Anterior cingulate cortex (tissue), 58 donors: ENCODE results near the gene PAXX.

Experiments used
- DNase-seq, 58 donors: peaks; one replicate each; lab custom pipeline; 2025; lab: John Stamatoyannopoulos, UW

Gene PAXX

DNA sequence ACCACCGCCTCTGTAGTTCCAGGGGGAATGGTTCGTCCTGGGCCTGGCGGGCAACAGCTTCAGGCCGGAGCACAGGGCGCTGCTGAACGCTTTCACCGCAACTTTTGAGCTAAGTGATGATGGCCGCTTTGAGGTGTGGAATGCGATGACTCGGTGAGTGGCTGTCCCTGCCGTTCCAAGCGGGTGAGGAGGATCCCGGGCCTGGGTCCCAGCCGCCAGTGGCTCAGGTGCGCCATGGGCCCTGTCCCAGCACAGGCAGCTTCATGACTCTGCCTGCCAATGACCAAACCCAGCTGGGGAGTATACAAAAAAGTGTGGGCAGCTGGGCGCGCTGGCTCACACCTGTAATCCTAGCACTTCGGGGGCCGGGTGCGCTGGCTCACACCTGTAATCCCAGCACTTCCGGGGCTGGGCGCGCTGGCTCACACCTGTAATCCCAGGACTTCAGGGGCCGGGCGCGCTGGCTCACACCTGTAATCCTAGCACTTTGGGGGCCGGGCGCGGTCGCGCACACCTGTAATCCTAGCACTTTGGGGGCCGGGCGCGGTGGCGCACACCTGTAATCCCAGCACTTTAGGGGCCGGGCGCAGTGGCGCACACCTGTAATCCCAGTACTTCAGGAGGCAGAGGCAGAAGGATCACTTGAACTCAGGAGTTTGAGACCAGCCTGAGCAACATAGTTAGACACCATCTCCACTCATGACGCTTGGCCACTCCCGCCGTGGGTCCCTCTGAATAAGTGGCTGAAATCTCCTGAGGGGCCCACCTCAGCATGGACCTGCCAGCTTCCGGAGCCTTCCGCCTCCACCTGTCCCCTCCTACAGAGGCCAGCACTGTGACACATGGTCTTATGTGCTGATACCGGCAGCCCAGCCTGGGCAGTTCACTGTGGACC, 39.1 kb upstream of the PAXX start:
- DNase-seq = no peak

DNA sequence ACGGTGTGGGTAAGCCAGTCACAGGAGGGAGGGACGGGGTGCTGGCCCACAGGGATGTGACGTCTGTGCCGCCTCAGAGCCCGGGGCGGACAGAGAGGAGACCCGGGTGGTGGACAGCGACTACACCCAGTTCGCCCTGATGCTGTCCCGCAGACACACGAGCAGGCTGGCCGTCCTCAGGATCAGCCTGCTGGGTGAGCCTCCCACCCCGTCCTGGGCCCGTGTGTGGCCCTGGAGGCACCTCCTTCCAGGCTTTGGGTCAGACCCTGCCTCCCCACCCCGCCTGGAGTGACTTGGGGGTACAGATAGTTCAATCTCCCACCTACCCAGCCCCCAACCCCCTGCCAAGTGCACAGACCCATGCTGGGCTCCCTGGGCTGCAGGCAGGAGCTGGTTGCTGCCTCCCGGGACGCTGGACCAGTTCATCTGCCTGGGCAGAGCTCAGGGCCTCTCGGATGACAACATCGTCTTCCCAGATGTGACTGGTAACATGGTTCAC, 38.4 kb upstream of the PAXX start:
- no peak for DNase-seq

DNA sequence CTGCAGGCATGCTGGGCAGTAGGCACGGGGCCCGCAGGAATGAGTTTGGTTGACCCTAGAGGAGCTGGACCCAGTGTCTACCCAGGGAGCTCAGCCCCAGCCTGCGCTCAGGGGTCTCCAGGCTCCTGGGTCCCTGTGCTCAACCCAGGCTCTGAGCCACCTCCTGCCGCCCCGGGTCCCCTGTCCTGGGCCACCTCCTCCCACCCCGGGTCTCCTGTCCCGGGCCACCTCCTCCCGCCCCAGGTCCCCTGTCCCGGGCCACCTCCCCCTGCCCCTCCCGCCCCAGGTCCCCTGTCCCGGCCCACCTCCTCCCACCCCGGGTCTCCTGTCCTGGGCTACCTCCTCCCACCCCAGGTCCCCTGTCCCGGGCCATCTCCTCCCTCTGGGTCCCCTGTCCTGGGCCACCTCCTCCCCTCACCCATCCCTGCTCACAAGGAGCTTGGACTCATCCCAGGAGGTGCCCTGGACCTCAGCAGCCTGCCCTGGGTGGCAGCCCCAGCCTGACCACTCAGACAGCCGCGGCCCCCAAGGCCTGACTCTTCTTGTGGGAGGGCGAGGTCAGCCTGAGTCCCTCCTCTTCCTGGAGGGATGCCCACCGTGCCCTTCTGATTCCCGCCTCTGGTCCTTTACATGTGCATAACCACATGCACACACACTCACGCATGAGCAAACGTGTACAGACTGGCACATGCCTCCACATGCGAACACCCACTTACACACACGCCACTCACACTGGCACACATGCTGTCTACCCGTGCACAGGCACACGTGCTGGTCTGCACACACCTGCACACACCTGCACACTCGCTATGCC, 37.7 kb upstream of the PAXX start:
- no peak for DNase-seq

DNA sequence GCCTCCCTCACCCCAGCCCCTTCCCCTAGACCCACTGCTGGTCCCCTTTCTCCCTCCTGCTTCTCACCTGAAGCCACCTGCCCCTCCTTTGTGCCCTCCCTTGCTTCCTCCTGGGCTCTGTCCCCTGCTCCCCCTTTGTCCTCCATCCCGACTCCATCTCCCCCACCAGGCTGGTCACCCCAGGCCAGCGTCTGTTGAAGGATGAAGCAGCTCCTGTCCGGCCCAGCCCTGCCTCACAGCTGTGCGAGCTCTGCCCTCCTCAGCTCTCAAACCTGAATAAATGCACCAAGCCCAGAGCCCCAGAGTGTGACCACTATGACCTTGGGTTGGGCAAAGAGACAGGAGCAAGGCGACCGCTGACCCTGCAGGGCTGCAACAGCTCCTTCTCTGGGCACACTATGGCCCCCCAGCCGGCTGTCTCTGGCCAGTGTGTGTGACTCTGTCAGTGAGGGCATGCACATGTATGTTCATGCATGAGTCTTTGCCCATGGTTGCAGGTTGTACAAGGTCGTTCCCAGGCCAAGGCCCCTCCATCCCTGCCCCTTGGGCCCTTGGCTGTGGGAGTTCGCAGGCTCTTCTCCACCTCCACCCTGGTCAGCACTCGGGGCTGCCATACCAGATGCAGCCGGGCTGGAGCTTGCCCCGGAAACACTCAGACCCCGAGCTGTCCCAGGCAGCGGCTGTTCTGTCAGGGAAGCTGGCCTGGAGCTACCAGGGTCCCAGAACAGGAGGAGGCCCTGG, 36.9 kb upstream of the PAXX start:
- no peak for DNase-seq

DNA sequence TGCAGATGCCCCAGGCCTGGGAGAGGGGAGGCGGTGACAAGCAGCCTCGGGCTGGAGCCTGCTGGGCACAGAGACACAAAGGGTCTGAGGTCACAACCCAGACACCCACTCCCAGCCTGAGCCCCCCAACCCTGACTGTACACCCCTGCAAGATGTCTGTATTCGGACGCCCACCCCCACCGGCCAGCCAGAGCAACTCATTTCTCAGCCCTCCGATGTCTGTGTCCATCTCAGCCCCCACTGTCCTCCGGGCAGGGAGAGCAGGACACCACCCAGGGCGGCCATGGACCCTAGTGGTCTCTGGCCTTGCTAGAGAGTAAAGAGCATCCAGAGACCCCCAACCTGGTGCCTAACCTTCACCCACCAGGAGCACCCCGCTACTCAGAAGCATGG, 36.3 kb upstream of the PAXX start:
- no peak for DNase-seq

DNA sequence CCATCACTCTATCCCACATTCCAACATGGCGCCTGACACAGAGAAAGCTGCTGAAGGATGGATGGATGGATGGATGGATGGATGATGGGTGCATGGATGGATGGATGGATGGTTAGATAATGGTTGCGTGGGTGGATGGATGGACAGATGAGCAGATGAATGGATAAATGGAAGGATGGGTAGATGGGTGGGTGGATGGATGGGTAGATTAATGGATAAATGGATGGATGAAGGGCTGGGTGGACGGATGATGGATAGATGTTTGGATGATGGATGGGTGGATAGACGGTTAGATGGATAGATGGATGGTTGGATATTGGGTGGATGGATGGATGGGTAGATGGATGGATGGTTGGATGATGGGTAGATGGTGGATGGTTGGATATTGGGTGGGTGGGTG, 35.6 kb upstream of the PAXX start:
- no peak for DNase-seq

DNA sequence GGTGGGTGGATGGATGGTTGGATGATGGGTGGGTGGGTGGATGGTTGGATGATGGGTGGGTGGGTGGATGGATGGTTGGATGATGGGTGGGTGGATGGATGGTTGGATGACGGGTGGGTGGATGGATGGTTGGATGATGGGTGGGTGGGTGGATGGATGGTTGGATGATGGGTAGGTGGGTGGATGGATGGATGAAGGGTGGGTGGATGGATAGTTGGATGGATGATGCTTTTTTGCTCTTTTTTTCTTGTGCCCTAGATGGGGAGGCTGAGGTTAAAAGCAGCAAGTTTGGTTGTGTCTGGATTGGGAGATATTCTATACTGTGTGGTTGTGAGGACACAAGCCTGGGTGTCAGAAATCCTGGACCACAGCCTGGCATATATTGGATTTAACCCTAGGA, 34.8 kb upstream of the PAXX start:
- no peak for DNase-seq

DNA sequence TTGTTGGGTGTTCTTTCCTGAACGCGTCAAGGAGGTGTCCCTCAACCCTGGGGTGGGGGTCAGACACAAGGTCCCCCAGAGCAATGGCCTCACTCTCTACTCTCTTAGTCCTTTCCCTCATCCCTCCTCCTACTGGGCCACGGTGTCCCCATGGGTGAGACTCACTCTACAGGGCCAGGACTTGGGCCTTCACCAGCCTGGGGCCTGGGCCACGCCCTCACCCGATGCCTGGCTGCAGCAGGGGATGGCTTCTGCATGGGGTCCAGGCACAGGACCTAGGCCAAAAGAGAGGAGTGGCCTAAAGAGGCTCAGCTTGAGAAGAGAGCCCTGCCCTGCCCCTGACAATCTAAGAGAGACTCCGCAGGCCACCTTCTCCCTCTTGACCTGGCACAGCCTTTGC, 34.3 kb upstream of the PAXX start:
- no peak for DNase-seq

DNA sequence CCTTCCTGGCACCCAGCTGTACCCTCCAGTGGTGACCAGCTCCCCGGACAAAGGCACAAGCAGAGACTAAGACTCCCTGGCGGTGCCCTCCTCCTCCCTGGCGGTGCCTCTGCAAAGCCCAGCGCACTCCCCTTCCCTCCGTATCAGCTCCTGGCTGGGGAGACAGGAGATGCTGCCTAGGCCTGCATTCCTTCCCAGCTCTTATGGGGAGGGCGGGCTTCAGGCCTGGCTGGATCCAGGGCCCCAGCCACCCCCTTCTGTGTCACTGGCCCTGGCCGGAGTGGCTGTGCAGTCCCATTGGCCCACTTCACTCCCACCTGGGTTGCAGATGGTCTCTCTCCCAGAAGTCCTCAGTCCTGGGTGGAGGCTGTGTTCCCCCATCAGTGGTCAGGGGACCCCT, 33.7 kb upstream of the PAXX start:
- DNase-seq = no peak

DNA sequence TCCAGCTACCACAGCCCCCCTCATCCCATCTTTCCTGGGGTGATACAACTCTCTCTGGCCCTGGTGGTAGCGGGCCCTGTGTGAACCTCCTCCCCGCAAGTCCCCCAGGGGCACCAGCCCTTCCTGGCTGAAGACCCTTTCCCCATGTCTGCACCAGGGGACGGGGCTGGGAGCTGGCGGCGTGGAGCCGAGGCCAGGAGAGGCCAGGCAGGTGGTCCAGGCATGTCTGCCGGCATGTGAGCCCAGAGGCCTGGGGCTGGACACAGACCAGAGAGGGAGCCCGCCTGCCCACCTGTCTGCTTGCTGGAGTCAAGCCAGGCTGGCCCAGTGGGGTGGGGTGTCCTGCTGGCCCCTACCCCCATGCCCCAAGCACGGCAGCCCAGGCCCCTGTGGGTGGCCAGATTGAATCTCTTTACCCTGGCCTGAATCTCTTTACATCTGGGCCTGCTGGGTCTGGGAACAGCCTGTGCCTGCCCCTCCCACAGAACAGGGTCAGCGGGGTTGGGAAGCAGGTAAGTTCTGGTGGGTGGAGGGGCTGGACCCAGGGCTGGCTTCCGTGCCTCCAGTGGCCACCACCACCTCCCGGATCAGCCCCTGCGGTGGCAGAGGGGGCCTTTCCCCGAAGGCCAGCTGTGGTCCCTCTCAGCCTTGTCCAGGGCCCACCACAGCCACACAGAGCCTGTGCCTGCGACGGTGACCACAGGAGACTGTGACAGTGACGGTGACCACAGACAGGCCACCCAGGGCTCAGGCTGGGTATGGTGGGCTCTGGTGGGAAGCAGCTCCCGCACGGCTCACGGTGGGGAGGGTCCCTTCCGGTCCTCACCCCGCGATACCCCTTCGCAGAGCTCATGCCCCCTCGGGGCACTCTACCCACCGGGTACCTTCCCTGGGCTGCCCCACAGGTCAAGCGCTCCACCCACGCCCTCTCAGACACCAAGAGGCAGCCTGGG, 33.0 kb upstream of the PAXX start:
- no peak for DNase-seq

DNA sequence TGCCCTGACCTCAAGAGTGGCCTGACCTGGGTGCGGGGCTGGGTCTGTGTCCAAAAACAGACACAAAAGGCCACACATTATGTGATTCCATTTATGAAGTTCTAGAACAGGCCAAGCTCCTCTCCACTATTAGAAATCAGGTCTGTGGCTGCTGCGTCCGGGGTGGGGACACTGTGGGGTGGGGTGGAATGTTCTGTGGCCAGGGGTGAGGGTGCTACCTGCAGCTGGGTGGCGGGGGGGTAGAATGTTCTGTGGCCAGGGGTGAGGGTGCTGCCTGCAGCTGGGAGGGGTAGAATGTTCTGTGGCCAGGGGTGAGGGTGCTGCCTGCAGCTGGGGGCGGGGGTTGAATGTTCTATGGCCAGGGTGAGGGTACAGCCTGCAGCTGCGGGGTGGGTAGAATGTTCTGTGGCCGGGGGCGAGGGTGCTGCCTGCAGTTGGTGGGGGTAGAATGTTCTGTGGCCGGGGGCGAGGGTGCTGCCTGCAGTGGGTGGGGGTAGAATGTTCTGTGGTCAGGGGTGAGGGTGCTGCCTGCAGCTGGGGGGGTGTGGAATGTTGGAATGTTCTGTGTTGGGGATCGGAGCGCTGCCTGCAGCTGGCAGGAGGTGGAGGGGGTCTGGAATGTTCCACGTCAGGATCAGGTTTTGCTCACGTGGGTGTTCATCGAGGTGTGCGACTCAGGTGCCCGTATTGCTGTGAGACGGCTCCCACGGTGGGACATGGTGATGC, 31.8 kb upstream of the PAXX start:
- DNase-seq = no peak

DNA sequence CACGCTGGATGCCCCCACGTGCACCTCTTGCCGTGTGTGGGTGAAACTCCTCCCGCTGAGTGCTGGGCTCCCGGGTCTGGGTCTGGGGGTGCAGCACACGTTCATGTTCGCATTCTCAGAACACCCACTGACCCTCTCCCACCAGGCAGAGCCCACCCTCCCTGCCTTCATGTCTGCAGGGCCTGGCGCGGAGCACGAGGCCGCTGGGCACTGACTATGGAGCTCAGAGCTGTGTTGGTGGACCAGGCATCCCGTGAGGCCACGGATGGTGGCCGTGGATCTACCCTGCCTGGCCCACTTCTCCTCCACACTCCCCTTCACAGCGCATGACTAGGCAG, 31.3 kb upstream of the PAXX start:
- no peak for DNase-seq

DNA sequence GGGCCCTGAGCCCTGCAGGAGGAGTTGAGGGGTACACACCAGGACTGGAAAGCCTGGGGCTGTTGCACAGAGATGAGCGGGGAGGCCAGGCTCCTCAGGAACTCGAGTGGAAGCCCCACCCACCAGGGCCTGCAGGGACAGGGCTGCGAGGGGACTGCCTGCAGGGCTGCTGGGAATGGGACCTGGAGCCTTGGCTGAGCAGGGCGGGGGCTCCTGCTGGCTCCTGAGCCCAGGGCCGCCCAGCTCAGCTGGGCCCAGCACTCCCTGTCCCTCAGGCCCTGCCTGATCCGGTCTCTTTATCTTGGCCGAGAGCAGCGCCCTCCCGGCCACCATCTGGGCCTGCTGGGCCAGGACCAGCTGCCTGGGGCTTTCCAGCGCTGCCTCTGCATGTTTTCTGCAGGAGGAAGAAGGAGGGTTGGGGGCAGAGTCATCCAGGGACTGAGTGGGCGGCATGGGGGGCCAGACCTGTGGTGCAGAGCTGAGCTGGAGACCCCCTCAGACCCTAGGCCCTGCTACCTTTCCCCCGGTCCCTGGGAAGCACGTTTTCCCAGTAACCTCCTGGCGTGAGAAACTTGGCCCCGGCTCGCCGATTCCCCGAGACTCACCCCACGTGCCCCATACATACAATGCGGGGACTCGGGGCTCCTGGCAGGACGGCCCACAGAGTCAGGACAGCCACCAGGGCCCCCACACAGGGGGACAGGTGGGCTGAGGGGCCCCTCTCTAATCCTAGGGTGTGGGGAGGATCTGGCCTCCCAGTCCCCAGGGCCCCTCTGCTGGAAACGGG, 30.8 kb upstream of the PAXX start:
- DNase-seq = peak in 24 of 58 donors; percentile 19 to 64 (median 40)

DNA sequence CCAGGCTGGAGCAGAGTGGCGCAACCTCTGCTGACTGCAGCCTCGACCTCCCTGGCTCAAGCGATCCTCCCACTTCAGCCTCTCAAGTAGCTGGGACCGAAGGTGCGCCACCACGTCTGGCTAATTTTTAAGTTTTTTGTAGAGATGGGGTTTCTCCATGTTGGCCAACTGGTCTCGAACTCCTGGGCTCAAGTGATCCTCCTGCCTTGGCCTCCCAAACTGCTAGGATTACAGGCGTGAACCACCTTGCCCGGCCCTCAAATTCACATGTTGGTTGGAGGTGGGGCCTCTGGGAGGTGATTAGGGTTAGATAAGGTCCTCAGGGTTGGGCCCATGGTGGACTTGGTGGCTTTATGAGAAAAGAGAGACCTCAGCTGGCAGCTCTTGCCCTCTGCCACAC, 30.1 kb upstream of the PAXX start:
- DNase-seq = no peak

DNA sequence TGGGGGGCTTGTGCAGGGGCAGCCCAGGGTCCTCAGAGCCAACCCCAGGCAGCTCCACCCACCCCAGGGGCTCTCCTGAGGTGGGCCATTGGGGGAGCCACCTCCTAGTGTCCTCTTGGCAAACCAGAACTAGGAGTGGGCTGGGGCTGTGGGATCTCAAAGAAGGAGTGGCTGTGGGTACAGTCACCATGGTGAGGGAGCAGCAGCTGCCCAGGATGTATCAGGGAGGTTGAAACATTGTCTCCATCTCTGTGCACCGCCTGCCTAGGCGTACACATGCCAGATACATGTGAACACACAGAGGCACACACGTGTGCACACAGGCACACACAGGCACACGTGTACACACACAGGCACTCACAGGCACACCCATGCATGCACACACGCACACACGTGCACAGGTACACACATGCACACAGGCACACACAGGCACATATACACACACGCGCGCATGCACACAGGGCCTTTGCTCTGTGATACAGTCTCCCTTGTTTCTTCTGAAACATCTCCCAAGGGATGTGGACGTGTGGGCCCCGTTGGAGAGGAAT, 29.4 kb upstream of the PAXX start:
- DNase-seq = no peak

DNA sequence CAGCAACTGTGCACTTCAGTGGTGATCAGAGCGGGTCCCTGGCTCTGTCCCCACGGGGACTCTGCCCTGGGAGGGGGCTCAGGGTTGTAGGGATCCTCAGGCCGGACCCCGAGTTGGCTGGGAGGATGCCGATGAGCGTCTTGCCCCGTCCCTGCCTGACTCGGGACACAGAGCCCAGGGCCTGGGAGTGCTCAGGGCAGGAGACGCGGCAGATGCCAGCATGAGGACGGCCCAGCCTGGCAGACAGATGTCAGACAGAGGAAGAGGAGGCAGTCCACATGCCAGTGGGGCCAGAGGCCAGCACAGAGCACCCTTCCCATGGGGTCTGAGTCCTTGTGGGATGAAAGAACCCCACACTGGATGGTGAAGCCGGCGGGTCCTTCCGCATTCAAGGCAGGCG, 28.9 kb upstream of the PAXX start:
- DNase-seq = peak in 3 of 58 donors; percentile 23 to 34 (median 29)

DNA sequence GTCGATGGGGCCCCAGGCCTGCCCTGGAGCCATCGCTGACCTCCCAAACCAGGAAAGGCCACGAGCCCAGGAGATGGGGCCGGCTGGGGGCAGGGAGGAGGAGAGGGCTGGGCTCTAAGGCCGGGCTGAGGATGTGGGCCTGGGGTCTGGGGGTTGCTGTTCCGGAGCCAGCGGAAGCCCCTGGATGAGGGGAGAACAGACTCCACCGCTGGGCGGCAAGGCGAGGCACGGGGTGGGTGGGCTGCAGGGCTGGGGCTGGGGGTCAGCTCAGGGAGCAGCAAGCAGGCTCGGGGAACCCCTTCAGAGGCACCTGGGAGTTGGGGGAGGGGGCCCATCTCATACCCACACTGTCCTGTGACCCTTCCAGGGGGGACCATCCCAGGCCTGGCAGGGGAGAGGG, 28.5 kb upstream of the PAXX start:
- DNase-seq = no peak

DNA sequence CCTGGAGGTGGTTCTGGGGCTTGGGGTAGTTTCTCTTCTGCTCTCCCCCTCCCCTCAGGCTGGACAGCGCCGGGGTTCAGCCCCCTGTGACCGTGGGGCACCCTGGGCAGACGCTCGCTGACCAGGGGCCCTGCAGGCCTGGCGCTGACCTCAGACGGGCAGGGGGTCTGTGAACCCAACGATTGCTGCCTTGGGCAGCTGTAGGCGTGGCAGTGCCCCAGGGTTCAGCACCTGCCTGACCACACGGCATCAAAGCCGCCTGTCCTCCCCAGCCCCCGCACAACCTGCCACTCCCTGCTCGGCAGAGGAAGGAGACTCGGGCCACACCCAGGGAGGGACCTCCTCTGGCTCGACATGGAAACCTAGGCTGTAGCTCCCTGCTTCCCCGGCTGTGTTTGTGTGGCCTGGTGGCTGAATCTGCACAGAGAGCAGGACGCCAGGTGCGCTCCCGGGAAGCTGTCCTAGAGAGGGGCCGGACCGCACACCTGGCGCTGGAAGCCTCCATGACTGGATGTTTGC, 28.0 kb upstream of the PAXX start:
- no peak for DNase-seq
